CD4-positive, alpha-beta T cell treated with Interleukin-15 for 4 hours (primary cell): ENCODE measurements around the gene TRAPPC14.
"Not testable (repeated sequence)": the region's sequence is repeated elsewhere in the genome, so short reads cannot be mapped to it uniquely, and the experiment has no call there.

Experiments used
- DNase-seq: peaks from one replicate; pipeline ENCODE4 v3.0.0-alpha.2; 2020; ENCODE audit warnings: low spot score

The TRAPPC14 gene

DNA sequence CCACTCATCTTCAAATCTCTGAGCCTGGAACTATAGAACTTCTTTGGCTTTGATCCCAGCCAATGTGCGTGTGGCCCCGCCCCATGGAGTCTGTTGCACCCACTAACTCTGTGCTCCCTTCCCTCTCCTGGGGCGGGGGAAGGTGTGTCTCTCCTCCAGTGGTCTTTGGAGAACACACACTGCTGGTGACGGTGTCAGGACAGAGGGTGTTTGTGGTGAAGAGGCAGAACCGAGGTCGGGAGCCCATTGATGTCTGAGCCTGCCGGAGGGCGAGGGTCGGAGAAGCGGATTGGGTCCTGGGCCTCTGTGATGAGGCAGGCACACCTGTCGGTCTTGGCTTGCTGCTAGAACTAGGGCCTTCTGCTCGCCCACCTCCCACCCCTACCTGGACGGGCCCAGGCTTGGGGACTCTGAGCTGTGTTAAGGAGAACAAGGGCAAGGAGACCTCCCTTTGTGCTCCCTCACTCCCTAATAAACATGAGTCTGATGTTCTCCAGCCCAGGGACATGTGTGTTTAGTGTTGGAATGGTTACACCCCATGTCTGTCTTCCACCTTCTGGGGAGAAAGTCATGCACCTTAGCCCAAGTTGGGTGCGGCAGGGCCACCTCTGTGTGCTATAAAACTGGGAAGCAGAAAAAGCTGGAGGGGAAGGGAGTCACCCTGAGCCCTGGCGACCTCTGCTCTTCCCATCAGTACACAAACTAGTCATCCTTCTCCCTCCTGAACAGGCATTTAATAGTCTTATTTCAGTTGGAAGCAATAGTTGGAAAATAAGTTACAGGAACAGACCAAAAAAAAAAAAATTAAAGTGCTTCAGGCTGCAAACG is 4.6 kb downstream of the TRAPPC14 start:
- DNase-seq = no peak

DNA sequence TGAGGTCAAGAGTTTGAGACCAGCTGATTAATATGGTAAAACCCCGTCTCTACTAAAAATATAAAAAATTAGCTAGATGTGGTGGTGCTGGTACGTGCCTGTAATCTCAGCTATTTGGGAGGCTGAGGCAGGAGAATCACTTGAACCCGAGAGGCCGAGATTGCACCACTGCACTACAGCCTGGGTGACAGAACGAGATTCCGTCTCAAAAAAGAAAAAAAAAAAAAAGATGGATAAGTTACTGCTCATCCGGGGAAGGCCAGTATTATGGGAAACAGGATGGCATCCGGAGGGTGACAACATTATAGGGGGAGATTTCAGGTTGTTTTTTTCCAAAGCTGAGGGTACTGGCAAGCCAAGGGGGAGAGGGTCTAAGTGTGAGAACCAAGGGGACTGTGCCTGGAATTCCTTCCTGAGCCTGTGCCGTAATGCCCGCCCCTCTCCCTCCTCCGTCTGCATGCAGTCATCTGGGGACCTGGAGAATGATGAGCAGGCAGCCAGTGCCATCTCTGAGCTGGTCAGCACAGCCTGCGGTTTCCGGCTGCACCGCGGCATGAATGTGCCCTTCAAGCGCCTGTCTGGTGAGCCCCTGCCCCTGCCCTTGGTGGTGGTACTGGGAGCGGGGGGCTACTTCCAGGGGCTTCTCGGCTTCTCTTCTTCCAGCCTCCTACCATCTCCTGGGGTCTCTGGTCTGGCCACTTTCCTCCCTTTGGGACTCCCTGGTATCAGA is 5.4 kb downstream of the TRAPPC14 start:
- no peak for DNase-seq

DNA sequence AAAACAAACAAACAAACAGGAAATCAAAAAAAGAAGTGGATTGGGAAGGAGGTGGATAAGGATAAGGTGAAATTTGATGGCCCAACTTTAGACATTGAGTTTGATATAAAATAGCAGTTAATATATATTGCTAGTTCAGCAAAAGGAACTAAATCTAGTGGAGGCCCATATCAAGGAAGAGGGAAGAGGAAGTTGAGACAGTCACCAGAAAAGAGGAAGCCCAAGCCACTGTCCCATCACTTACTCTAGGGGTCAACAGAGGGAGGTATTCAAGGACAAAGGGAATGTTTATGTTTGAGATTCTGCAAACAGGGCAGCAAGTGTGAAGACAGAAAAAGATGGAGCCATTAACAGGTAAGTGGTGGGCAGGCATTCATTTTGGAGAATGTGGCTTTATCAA is 6.1 kb downstream of the TRAPPC14 start:
- DNase-seq = no peak

DNA sequence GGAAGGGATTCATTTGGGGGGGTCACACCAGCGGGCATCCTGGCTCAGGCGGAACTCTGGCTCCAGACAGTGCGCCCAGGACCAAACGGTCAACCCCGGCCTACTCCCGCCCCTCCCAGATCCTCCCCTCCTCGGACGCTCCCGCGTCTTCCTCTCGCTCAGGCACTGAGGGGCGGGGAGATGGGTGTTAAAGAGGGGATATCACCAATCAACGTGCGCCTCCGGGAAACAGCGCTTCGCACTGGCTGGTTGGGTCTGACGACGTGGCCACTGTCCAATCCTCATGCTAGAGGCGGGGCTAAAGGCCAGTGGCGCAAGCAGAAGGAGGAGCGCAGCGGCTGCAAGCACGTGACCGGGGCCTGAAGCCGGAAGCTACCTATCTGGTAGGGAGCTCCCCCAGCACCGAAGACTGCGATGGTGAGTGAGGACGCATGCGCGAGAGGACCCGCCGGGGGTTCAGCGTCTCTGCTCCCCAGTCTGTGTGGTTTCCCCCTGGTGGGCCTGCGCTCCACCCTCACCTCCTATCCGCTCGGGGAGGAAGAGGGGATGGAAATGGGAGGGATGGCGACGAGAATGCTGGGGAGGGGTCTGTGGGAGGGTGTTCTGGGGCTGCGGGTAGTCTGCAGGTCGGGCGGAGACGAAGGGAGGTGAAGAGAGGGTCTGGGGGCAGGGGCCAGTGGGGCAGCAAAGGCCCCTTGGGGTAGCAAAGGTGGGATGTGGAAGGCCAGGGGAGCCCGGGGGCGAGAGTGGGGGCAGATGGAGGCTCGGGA is 9.8 kb downstream of the TRAPPC14 start, which contains the start of gene LAMTOR4:
LAMTOR4 (plus strand) TSS at position 360 of the 770 bp plus-strand sequence; CDS start at position 415, 55 bp downstream.
- peak; percentile 99 for DNase-seq

DNA sequence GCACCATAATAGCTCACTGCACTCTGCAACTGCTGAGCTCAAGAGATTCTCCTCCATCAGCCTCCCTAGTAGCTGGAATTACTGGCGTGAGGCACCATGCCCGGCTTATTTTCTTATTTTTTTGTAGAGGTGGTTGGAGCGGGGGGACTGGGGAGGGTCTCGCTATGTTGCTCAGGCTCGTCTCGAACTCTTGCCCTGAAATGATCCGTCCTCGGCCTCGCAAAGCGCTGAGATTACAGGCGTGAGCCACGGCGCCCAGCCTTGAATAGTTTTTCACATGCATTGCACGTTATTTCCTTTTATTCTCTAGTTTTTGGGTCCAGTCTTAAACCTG is 10.3 kb downstream of the TRAPPC14 start:
- no peak for DNase-seq

DNA sequence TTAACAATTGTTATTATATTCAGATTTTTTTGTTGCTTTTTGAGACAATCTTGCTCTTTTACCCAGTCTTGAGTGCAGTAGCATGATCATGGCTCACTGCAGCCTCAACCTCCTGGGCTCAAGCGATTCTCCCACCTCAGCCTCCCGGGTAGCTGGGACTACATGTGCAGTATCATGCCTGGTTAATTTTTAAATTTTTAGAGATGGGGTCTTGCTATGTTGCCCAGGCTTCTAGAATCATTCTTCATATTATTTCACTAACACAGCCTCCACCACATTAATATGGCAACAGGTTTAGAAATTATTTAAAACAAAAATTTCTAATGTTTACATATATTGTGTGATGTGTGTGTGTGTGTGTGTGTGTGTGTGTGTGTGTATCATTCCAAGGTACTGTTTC is 11.2 kb downstream of the TRAPPC14 start:
- DNase-seq = no peak

DNA sequence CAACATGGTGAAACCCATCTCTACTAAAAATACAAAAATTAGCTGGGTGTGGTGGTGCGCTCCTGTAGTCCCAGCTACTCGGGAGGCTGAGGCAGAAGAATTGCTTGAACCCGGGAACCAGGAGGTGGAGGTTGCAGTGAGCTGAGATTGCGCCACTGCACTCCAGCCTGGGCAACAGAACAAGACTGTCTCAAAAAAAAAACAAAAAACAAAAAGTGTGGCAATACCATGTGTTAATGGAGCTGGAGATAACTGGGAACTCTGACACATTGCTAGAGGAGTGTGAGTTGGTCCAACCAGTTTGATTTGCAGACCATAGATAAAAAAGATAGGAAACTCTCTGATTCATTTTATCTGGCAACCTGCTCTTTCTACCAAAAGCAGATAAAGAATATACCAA is 12.2 kb downstream of the TRAPPC14 start:
- DNase-seq = not testable (repeated sequence)

DNA sequence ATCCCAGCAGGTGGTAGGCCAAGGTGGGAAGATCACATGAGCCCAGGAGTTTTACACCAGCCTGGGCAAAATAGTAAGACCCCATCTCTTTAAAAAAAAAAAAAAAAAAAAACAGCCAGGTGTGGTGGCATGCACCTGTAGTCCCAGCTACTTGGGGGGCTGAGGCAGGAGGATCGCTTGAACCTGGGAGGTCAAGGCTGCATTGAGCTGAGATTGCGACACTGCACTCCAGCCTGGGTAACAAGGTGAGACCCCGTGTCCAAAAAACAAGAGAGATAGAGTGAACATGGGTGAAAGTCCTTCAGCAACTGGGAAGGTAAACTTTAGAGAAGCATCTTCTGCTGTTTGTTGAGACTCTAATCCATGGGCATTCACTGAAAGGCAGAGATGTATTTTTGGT is 16.1 kb downstream of the TRAPPC14 start:
- no peak for DNase-seq

DNA sequence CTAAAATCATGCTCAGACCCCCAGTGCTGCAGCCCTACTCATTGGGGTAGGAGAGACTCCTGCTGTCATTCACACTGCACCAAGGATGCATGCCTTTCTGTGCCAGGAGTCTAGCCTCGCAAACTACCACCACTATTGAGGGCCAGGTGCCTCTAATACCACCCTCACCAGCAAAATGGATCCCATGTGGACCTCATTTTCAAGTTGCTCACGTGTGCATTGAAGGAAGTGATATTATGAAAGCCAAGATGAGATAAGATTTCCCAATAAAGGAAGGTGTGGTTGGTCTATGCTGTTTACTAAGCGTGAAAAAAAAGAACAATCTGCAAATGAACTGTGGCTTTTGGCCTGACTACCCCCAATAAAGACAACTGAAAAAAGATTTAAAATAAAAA is 17.0 kb downstream of the TRAPPC14 start:
- no peak for DNase-seq

DNA sequence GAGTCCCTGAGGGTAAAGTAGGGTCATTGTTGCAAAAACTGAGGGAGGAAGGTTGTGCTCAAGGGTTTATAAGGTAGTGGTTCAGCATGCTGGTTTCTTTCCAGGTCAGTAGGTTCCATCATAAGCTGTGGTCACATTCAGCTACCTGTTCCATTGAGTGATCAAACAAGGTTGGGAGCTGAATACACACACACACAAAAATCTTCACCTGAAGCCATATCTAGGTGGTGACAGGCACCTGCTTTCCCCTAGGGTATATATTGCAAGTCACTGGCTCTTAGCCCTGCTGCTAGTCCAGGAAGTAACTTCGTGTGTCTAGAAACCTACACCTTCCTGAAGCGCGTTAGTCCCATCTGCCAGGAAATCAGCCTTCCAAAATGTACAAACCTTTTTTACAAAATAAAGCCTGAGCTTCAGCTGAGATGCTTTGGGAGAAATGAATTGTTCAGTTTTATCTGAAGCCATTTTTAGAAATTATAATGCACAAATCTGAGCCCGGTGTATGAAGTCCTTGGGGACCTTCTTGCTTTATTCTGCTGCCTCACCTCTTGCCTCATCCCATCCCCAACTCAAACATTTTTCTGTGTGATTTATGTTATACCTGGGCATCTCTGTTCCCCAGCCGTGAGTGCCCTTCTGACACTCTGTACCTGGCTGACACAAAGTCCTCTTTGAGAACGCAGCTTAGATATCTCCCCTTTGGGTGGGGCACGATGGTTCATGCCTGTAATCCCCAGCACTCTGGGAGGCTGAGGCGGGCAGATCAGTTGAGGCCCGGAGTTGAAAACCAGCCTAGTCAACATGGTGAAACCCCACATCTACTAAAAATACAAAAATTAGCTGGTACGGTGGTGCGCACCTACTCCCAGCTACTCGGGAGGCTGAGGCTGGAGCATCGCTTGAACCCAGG is 20.4 kb downstream of the TRAPPC14 start:
- no peak for DNase-seq

DNA sequence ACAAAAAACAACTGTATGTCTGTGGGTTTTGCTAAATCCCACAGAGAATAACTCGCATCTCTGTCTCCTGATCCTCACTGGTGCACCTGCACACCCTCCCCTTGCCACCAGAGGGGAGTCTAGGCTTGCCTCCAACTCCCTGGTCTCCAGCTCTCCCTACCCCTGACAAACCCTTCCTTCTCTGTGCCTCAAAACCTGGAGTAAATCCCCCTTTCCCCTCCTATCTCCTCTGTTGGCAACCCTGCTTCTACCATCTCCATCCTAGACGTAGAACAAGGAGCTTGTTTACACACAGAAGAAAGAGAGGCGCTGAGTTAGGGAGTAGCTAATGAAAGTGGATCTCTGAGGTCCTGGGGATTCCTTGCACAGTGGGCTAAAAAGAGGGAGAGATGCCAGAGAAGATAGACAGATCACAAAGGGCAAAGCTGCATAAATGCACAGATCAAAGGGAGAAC is 25.8 kb downstream of the TRAPPC14 start:
- peak; percentile 69 for DNase-seq

DNA sequence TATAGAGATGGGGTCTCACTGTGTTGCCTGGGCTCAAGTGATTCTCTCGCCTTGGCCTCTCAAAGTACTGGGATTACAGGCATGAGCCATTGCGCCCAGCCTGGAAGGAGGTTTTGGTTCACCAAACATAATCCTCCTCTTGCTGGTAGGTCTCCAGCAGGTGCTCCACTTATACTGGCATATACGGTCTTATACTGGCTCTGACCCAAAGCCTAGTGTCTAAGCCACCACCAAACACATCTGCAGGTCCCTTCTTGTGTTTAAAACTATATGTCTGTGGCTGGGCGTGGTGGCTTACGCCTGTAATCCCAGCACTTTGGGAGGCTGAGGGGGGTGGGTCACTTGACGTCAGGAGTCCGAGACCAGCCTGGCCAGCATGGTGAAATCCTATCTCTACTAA is 26.4 kb downstream of the TRAPPC14 start:
- no peak for DNase-seq

DNA sequence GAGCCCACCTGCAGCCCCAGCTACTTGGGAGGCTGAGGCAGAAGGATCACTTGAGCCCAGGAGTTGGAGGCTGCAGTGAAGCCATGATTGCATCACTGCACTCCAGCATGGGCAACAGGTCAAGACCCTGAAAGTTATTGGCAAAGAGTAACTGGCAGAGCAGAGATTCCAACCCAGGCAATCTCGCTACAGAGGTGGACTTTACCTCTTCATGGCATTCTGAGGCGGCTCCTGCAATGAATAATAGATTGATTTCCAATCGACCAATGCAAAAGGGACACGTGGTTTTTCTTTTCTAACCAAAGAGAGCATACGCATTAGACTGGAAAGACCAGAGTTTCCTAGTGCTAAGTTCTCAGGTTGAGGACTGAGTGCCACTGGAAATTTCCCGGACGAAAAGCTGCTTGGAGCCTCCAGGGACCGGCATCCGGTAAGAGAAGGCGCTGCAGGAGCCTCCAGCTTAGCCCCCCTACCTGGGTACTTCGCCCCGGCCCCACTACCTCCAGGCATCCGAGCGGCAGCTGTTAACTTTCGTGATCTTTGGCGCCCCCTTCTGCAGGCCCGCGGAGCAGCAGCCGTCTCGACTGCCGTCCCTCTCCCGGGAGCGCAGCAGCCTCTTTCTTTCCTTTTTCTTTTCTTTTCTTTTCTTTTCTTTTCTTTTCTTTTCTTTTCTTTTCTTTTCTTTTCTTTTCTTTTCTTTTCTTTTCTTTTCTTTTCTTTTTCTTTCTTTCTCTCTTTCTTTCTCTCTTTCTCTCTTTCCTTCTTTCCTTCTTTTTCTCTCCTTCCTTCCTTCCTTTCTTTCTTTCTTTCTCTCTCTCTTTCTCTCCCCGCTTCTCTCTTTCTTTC is 27.7 kb downstream of the TRAPPC14 start:
- DNase-seq = peak; percentile 81

DNA sequence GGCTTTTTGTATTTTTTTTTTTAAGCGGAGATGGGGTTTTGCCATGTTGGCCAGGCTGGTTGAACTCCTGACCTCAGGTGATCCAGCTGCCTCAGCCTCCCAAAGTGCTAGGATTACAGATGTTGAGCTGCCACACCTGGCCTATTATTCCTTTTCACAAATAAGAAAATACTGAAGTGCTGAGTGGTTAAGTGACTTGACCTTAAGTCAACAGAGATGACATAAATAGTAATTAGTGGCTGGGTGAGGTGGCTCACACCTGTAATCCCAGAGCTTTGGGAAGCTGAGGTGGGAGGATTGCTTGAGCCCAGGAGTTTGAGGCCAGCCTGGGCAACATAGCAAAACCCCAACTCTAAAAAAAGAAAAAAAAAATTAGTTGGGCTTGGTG is 28.3 kb downstream of the TRAPPC14 start:
- not testable (repeated sequence) for DNase-seq

DNA sequence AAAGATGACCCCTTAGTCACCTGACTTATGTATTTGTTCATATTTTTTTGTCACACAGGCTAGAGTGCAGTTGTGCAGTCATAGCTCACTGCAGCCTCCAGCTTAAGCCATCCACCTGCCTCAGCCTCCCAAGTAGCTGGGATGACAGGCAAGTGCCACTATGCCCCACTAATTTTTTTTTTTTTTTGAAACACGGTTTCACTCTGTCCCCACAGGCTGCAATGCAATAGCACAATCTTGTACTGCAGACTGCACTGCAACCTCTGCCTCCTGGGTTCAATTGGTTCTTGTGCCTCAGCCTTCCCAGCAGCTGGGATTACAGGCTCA is 29.9 kb downstream of the TRAPPC14 start:
- no peak for DNase-seq

DNA sequence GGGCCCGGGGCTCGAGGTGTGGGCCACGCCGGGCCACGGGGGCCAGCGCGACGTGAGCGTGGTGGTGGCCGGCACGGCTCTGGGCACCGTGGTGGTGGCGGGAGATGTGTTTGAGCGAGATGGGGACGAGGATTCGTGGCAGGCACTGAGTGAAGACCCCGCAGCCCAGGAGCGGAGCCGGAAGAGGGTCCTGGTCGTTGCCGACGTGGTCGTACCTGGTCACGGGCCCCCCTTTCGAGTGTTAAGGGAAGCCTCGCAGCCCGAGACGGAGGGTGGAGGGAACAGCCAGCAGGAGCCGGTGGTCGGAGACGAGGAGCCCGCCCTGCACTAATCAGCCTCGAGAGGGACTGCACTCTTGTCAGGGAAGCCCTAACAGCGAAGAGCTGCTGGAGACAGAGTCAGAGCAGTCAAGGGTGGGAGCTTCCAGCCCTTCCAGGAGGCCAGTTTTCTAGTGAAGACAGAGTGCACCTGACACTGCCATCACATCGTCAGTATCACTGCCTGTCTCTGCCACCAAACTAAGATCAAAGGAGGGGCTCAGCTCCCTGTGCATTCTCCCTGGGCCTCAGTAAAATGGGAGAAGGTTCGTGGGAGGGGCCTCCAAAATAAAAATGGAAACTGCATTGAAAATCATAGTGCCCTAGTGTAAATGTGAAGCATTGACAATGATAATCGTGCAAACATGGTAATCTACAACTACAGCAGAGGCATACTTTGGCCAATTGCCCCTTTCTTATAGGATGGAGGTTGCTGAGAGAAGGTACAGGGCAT is 30.5 kb downstream of the TRAPPC14 start:
- DNase-seq = peak; percentile 16

DNA sequence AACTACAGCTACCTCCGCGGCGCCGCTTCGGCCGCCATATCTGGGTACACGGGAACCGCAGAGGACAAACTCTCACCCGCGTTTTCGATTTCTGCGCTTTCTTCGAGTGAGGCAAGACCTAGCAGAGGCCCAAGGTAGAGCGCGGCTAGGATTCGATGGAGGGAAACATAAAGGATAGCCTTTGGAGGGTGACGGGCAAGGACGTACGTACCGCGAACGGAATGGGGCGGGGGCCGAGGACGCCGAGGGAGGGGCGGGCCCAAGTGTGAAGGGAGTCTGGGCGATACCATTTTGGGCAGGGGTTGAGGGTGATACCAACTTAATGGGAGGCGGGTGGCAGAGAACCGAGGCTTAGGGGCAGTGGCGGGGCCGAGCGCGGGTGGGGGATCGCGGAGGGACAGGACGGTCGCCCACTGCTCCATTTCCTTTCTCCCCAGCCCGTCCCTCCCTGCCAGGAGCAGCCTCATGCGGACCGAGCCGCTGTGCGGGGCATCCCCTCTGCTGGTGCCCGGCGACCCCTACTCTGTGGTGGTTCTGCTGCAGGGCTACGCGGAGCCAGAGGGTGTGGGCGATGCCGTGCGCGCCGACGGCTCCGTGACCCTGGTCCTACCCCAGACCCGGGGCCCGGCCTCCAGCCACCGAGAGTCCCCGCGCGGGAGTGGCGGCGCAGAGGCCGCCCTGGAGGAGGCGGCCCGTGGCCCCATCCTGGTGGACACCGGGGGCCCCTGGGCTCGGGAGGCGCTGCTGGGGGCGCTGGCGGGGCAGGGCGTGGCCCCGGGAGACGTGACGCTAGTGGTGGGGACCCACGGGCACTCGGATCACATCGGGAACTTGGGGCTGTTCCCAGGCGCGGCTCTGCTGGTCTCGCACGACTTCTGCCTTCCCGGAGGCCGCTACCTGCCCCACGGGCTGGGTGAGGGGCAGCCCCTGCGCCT is 31.3 kb downstream of the TRAPPC14 start, which contains the start of gene MBLAC1:
MBLAC1 (plus strand) TSS at position 37 of the 935 bp plus-strand sequence; CDS start at position 466, 429 bp downstream.
- peak; percentile 94 for DNase-seq

DNA sequence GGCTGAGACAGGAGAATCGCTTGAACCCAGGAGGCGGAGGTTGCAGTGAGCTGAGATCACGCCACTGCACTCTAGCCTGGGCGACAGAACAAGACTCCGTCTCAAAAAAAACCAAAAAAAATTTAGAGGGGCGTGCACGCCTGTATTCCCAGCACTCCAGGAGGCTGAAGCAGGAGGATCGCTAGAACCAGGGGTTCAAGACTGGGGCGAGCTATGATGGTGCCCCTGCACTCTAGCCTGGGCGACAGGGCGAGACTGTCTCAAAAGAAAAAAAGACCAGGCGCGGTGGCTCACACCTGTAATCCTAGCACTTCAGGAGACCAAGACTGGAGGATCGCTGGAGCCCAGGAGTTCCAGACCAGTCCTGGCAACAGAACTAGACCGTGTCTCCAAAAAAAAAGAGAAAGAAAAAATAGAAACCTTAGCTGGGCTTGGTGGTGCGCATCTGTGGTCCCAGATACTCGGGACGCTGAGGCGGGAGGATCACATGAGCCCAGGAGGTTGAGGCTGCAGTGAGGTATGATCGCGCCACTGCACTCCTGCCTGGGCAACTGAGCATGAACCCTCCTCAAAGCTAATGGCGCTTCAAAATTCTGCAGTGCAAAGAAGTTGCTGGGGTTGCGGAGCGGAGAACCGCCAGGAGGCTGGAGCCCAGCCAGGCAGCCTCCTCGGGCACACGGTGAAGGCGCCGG is 32.1 kb downstream of the TRAPPC14 start:
- no peak for DNase-seq
